HepG2 (cell line): ENCODE measurements around the gene SHPK. TPM values are rescaled to one million over a fixed set of nuclear protein-coding genes. Genes with fewer than 3 reads are reported as not detected.

ENCODE experiments used
- HDAC1 ChIP-seq: sonication (generic); formaldehyde crosslinking; IDR thresholded peaks from 2 replicates; pipeline ENCODE4 v1.5.1; 2020; ENCODE audit warnings: mild to moderate bottlenecking, missing genetic modification reagents
- HNF4A ChIP-seq: sonication (generic); formaldehyde crosslinking; IDR thresholded peaks from 2 replicates; pipeline ENCODE4 v1.4.0; 2020; ENCODE audit warnings: missing genetic modification reagents
- KMT2B ChIP-seq: IDR thresholded peaks from 2 replicates; pipeline ENCODE4 v1.6.1; 2016; ENCODE audit warnings: missing genetic modification reagents, missing compliant biosample characterization
- NR1H2 ChIP-seq: sonication (generic); formaldehyde crosslinking; IDR thresholded peaks from 2 replicates; pipeline ENCODE4 v1.8.1; 2022; ENCODE audit warnings: low read depth, missing genetic modification reagents, borderline replicate concordance
- RFX3 ChIP-seq: IDR thresholded peaks from 2 replicates; pipeline ENCODE4 v1.6.1; 2016; ENCODE audit warnings: missing biosample characterization, missing genetic modification reagents
- SPEN ChIP-seq: sonication (generic); formaldehyde crosslinking; IDR thresholded peaks from 2 replicates; pipeline ENCODE4 v1.5.1; 2020; ENCODE audit warnings: low read depth, mild to moderate bottlenecking, missing genetic modification reagents
- SRY ChIP-seq: sonication (generic); formaldehyde crosslinking; IDR thresholded peaks from 2 replicates; pipeline ENCODE4 v1.8.0; 2022; ENCODE audit warnings: mild to moderate bottlenecking, missing genetic modification reagents
- STAG1 ChIP-seq: sonication (generic); formaldehyde crosslinking; IDR thresholded peaks from 2 replicates; pipeline ENCODE4 v1.4.0; 2020; ENCODE audit warnings: missing genetic modification reagents
- U2AF2 ChIP-seq: fragments of 200-400 bp; formaldehyde crosslinking; IDR thresholded peaks from 2 replicates; pipeline ENCODE4 v1.6.1; 2017; ENCODE audit warnings: low read depth, mild to moderate bottlenecking, low read length
- ZNF256 ChIP-seq: sonication (generic); formaldehyde crosslinking; conservative IDR thresholded peaks from 2 replicates; pipeline ENCODE4 v1.4.0; 2020; ENCODE audit warnings: missing genetic modification reagents
- ZNF775 ChIP-seq: sonication (generic); formaldehyde crosslinking; IDR thresholded peaks from 2 replicates; pipeline ENCODE4 v1.4.0; 2020; ENCODE audit warnings: missing genetic modification reagents, mild to moderate bottlenecking, moderate library complexity, borderline replicate concordance
- ZSCAN12 ChIP-seq: sonication (generic); formaldehyde crosslinking; IDR thresholded peaks from 2 replicates; pipeline ENCODE4 v1.9.0; 2021; ENCODE audit warnings: mild to moderate bottlenecking, missing genetic modification reagents
- ZSCAN25 ChIP-seq: sonication (generic); formaldehyde crosslinking; IDR thresholded peaks from 2 replicates; pipeline ENCODE4 v1.8.0; 2022; ENCODE audit warnings: mild to moderate bottlenecking, missing genetic modification reagents
- ZSCAN9 ChIP-seq: IDR thresholded peaks from 2 replicates; pipeline ENCODE4 v1.6.1; 2016; ENCODE audit warnings: borderline replicate concordance
- polyA plus RNA-seq, 8 experiments: library from polyadenylated mRNA; depleted of rRNA in 3 of 8; stranded (reverse) in 7 of 8; unstranded in 1 of 8; fragments of >200 nt; fragmentation: Illumina TruSeq in 4 of 8; extraction: Trizol in 4 of 8; gene quantifications; 2 replicates each; pipeline versions ENCODE4 v1.2.1 to v1.2.3, GENCODE V29; 2011 to 2016; ENCODE audit warnings: low read depth in 4 of 8, missing spikeins in 1 of 8, mixed read lengths in 1 of 8; ENCODE audit not compliant: insufficient read depth in 1 of 8
- total RNA-seq, 5 experiments: library from RNA; depleted of rRNA; stranded (reverse); fragments of >200 nt; fragmentation: Illumina TruSeq; extraction: Trizol; gene quantifications; 2 replicates each; pipeline ENCODE4 v1.2.3, GENCODE V29; 2016; ENCODE audit warnings: low read depth in 1 of 5
- TF ChIP-seq, protein P1 (sequence below), 2 experiments: sonication (generic) in 1 of 2; formaldehyde crosslinking in 1 of 2; IDR thresholded peaks; 2 replicates each; pipeline versions ENCODE4 v1.4.0 to v1.6.1; 2016 to 2020; ENCODE audit warnings: borderline replicate concordance in 1 of 2, low read depth in 1 of 2, mild to moderate bottlenecking in 1 of 2, missing genetic modification reagents in 1 of 2
- TF ChIP-seq, protein P2 (sequence below): sonication (generic); formaldehyde crosslinking; IDR thresholded peaks from 2 replicates; pipeline ENCODE4 v1.8.1; 2023; ENCODE audit warnings: mild to moderate bottlenecking, missing genetic modification reagents, borderline replicate concordance
- TF ChIP-seq, protein P3 (sequence below): sonication (generic); IDR thresholded peaks from 2 replicates; pipeline ENCODE4 v1.6.1; 2016; ENCODE audit warnings: low read depth, borderline replicate concordance
- TF ChIP-seq, protein P4 (sequence below): sonication (generic); formaldehyde crosslinking; IDR thresholded peaks from 2 replicates; pipeline ENCODE4 v1.4.0; 2020; ENCODE audit warnings: missing genetic modification reagents
- TF ChIP-seq, protein P5 (sequence below): sonication (generic); formaldehyde crosslinking; conservative IDR thresholded peaks from 2 replicates; pipeline ENCODE4 v1.4.0; 2020; ENCODE audit warnings: missing genetic modification reagents
- TF ChIP-seq, protein P6 (sequence below): sonication (generic); formaldehyde crosslinking; IDR thresholded peaks from 2 replicates; pipeline ENCODE4 v1.8.1; 2023; ENCODE audit warnings: missing genetic modification reagents, inconsistent platforms, borderline replicate concordance

The SHPK gene
- total and polyA plus RNA-seq, 2 of the 13 experiments (the other 11 are each of a cell fraction or from before 2014, with no cell fraction given): 16.2 to 30.9 TPM

DNA sequence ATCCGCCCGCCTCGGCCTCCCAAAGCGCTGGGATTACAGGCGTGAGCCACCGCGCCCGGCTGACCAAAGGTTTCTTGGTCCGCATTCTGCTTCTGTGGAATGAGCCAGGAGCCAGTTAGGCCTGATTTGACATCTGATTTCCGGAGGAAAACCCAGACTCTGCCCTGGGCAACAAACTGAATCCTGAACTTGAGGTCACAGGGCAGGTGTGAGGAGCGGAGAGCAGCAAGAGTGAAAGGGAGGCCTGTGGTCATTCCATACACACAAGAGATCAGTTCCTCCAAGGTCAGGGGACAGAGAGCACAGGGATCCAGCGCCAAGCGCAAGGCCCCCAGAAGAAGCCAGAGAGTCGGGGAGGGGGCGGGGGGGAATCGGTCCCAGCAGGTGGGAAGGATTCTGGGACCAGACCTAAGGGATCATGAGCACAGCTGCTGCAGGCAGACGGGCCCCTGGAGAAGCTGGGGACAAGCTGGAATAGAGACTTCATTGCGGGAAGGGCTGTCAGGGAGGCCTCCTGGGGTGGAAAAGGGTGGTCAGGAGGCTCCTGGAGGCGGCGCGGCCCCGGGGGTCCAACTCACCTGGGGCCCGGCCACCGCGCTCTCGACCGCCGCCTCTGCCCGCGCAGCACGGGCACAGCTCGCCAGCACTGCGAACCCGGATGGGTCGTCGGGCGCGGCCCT lies 436 bp downstream of the SHPK start (continued):
- TF ChIP-seq, protein P1, sequence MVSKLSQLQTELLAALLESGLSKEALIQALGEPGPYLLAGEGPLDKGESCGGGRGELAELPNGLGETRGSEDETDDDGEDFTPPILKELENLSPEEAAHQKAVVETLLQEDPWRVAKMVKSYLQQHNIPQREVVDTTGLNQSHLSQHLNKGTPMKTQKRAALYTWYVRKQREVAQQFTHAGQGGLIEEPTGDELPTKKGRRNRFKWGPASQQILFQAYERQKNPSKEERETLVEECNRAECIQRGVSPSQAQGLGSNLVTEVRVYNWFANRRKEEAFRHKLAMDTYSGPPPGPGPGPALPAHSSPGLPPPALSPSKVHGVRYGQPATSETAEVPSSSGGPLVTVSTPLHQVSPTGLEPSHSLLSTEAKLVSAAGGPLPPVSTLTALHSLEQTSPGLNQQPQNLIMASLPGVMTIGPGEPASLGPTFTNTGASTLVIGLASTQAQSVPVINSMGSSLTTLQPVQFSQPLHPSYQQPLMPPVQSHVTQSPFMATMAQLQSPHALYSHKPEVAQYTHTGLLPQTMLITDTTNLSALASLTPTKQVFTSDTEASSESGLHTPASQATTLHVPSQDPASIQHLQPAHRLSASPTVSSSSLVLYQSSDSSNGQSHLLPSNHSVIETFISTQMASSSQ (IDR thresholded peaks at IDR 0.05; ENCODE audit: low read depth): no peak
- TF ChIP-seq, protein P1 (CRISPR knock-in tag; IDR thresholded peaks at IDR 0.05; ENCODE audit: borderline replicate concordance): no peak
- TF ChIP-seq RFX3 (CRISPR knock-in tag): no peak
- TF ChIP-seq ZNF256 (CRISPR knock-in tag): no peak
- TF ChIP-seq U2AF2: no peak
- TF ChIP-seq ZNF775 (CRISPR knock-in tag): 0 out of 2 replicates have a peak, but pooled peaks have one; percentile 56
- TF ChIP-seq, protein P2, sequence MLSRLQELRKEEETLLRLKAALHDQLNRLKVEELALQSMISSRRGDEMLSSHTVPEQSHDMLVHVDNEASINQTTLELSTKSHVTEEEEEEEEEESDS (CRISPR knock-in tag): peak; percentile 77; the same call in 1 of the 2 replicates
- TF ChIP-seq ZSCAN12 (CRISPR knock-in tag): 0 out of 2 replicates have a peak, but pooled peaks have one; percentile 7
- TF ChIP-seq ZSCAN25 (CRISPR knock-in tag): no peak; the same call in 1 of the 2 replicates
- TF ChIP-seq, protein P3, sequence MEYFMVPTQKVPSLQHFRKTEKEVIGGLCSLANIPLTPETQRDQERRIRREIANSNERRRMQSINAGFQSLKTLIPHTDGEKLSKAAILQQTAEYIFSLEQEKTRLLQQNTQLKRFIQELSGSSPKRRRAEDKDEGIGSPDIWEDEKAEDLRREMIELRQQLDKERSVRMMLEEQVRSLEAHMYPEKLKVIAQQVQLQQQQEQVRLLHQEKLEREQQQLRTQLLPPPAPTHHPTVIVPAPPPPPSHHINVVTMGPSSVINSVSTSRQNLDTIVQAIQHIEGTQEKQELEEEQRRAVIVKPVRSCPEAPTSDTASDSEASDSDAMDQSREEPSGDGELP: no peak
- peak; percentile 80 for TF ChIP-seq HNF4A (CRISPR knock-in tag)
- peak; percentile 65 for TF ChIP-seq SRY (CRISPR knock-in tag)
- TF ChIP-seq, protein P4, sequence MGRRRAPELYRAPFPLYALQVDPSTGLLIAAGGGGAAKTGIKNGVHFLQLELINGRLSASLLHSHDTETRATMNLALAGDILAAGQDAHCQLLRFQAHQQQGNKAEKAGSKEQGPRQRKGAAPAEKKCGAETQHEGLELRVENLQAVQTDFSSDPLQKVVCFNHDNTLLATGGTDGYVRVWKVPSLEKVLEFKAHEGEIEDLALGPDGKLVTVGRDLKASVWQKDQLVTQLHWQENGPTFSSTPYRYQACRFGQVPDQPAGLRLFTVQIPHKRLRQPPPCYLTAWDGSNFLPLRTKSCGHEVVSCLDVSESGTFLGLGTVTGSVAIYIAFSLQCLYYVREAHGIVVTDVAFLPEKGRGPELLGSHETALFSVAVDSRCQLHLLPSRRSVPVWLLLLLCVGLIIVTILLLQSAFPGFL (CRISPR knock-in tag): no peak
- no peak; the same call in 1 of the 2 replicates for TF ChIP-seq SPEN (CRISPR knock-in tag)
- no peak for TF ChIP-seq KMT2B (CRISPR knock-in tag)
- TF ChIP-seq NR1H2 (CRISPR knock-in tag): peak; percentile 63; the same call in 1 of the 2 replicates
- no peak; the same call in 1 of the 2 replicates for TF ChIP-seq HDAC1
- TF ChIP-seq, protein P5, sequence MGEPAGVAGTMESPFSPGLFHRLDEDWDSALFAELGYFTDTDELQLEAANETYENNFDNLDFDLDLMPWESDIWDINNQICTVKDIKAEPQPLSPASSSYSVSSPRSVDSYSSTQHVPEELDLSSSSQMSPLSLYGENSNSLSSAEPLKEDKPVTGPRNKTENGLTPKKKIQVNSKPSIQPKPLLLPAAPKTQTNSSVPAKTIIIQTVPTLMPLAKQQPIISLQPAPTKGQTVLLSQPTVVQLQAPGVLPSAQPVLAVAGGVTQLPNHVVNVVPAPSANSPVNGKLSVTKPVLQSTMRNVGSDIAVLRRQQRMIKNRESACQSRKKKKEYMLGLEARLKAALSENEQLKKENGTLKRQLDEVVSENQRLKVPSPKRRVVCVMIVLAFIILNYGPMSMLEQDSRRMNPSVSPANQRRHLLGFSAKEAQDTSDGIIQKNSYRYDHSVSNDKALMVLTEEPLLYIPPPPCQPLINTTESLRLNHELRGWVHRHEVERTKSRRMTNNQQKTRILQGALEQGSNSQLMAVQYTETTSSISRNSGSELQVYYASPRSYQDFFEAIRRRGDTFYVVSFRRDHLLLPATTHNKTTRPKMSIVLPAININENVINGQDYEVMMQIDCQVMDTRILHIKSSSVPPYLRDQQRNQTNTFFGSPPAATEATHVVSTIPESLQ (CRISPR knock-in tag): no peak
- no peak for TF ChIP-seq STAG1 (CRISPR knock-in tag)
- TF ChIP-seq, protein P6, sequence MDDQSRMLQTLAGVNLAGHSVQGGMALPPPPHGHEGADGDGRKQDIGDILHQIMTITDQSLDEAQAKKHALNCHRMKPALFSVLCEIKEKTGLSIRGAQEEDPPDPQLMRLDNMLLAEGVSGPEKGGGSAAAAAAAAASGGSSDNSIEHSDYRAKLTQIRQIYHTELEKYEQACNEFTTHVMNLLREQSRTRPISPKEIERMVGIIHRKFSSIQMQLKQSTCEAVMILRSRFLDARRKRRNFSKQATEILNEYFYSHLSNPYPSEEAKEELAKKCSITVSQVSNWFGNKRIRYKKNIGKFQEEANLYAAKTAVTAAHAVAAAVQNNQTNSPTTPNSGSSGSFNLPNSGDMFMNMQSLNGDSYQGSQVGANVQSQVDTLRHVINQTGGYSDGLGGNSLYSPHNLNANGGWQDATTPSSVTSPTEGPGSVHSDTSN (CRISPR knock-in tag): no peak
- no peak for TF ChIP-seq ZSCAN9 (CRISPR knock-in tag)
